Measurements from ENCODE around the gene GPR155. TPM values are rescaled to one million over a fixed set of nuclear protein-coding genes. Genes with fewer than 3 reads are reported as not detected.

The GPR155 gene
- total and polyA plus RNA-seq, 9 of the 15 experiments (the other 6 are each of a cell fraction or from before 2014, with no cell fraction given) = 0.04 to 0.40 (median 0.11) TPM; not detected in 1

DNA sequence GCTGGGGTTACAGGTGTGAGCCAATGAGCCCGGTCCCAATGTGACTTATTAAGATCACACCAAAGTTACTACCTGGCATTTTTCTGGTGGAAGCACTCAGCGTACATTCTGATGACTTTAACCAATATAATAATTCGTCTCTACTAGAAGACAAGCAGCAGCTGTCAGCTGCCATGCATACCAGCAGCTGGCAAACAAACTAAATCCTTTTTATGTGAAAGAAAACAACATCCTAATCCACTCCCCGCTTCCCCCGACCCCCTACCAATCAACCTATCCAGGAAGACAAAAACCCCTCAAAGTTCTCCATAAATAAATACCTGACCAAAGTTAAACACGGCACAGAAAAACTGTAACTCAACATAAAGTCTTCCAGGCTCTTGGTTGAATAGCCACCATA is 42.1 kb downstream of the GPR155 start:
- CTCF ChIA-PET (ENCODE audit: low intra/inter-chr PET ratio) = no interaction called here
- Histone ChIP-seq H3K4me1 (replicated peaks in 1 of 2; ENCODE audit: control insufficient read depth in 2 of 2, insufficient read depth in 2 of 2, low read length in 2 of 2) (no peaks in the 10 kb centered on the region), H3K27ac (ENCODE audit: extremely low read depth, low read depth, low read length) (no peak overlapping the region), H3K4me2 (ENCODE audit: insufficient read depth, low read length) (no peak overlapping the region), H3K36me3 (ENCODE audit: control insufficient read depth, insufficient read depth, low read length) (no peaks in the 10 kb centered on the region), H3K27me3 (ENCODE audit: control insufficient read depth in 2 of 2, insufficient read depth in 2 of 2, low read length in 2 of 2) (peaks cover 0 to 7% of the 10 kb centered on the region in 2 experiments; a peak in 2 of 5 replicates), H3K4me3 (no peak overlapping the region), H2AFZ (ENCODE audit: low read depth, low read length) (no peak overlapping the region), H3K9ac (ENCODE audit: insufficient read depth in 1 of 2, low read depth in 2 of 2, low read length in 2 of 2) (no peak overlapping the region), H3K79me2 (ENCODE audit: control insufficient read depth, insufficient read depth, low read length) (no peaks in the 10 kb centered on the region), H3K9me1 (ENCODE audit: control insufficient read depth, insufficient read depth, low read length) (no peaks in the 10 kb centered on the region), H4K20me1 (replicated peaks; ENCODE audit: control insufficient read depth, insufficient read depth, low read length) (no peaks in the 10 kb centered on the region), H3K9me3 (replicated peaks; ENCODE audit: control insufficient read depth, insufficient read depth, low read depth, low read length) (no peaks in the 10 kb centered on the region)
- ATAC-seq (no peak), DNase-seq (ENCODE audit: extremely low read depth in 1 of 4, low spot score in 3 of 4) (no peak), FAIRE-seq (no peak)
- POLR2A ChIA-PET = no interaction called here
- intact Hi-C loops (cut with micrococcal nuclease) = no loop called here
- WGBS (ENCODE audit: insufficient coverage, low coverage, missing lambda C conversion rate) = 5% methylated on average over 6 of the region's 6 CpGs
- in situ Hi-C loops (cut with MboI) = no loop called here
- BruUV-seq (replicated peaks) = no TSS peak
- TF ChIP-seq, protein P1, sequence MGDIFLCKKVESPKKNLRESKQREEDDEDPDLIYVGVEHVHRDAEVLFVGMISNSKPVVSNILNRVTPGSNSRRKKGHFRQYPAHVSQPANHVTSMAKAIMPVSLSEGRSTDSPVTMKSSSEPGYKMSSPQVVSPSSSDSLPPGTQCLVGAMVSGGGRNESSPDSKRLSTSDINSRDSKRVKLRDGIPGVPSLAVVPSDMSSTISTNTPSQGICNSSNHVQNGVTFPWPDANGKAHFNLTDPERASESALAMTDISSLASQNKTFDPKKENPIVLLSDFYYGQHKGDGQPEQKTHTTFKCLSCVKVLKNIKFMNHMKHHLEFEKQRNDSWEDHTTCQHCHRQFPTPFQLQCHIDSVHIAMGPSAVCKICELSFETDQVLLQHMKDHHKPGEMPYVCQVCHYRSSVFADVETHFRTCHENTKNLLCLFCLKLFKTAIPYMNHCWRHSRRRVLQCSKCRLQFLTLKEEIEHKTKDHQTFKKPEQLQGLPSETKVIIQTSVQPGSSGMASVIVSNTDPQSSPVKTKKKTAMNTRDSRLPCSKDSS (IDR thresholded peaks at IDR 0.05; ENCODE audit: low read depth, partially characterized antibody) = no peak
- TF ChIP-seq, protein P2, sequence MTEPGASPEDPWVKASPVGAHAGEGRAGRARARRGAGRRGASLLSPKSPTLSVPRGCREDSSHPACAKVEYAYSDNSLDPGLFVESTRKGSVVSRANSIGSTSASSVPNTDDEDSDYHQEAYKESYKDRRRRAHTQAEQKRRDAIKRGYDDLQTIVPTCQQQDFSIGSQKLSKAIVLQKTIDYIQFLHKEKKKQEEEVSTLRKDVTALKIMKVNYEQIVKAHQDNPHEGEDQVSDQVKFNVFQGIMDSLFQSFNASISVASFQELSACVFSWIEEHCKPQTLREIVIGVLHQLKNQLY (CRISPR knock-in tag; conservative IDR thresholded peaks at IDR 0.05) = no peak
- TF ChIP-seq ZNF764 (CRISPR knock-in tag; IDR thresholded peaks at IDR 0.05; ENCODE audit: low read depth) (no peak), RFX5 (IDR thresholded peaks at IDR 0.05; ENCODE audit: low read depth, low read length) (no peak), KAT7 (CRISPR knock-in tag; IDR thresholded peaks at IDR 0.05; ENCODE audit: borderline replicate concordance) (no peak)
- TF ChIP-seq, protein P3, sequence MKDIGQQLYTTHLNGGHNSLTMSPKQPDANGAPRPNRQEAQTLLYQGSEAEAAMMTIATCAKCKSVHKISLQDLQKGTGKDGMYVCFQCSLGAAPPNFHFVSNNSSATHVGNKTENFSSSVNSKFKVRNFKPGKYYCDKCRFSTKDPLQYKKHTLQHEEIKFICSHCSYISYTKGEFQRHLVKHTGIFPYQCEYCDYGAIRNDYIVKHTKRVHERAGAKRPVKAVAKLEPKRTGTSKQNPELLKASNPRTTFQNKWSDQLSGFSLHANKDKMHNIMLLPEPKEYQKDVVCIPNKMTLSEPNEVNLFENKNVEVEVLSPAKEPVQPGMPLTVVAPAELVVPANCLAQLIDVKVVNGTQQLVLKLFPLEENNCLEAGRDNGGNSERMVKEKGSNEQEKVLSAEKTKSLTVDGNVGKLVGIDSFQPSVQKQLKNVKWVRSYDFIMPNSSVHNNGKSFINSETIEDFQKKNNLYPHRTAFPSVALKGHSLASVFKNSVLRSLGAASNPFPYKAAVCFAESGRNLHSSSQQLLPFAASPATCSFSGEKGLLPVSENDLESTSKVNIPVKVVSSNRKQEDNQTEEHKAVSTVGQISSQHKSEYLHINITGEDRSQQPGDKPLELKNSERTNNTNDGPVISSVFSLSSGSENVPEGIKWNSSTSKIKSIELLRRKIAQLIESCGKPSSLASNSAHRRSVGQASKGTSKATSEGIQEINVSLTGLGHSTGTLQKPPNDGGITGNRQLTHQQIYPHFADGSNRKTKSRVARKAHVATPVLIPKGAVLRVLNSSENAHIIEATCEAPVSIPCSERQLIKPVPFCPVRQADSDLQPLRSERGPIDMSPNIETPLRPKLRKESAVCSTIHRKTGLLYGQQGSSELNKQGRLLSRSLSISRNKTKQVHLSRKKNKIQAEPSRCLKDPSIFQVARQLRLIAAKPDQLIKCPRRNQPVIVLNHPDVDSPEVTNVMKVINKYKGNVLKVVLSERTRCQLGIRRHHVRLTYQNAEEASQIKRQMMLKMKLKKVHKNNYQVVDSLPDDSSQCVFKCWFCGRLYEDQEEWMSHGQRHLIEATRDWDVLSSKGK (CRISPR knock-in tag; IDR thresholded peaks at IDR 0.05) = no peak
- TF ChIP-seq, protein P4, sequence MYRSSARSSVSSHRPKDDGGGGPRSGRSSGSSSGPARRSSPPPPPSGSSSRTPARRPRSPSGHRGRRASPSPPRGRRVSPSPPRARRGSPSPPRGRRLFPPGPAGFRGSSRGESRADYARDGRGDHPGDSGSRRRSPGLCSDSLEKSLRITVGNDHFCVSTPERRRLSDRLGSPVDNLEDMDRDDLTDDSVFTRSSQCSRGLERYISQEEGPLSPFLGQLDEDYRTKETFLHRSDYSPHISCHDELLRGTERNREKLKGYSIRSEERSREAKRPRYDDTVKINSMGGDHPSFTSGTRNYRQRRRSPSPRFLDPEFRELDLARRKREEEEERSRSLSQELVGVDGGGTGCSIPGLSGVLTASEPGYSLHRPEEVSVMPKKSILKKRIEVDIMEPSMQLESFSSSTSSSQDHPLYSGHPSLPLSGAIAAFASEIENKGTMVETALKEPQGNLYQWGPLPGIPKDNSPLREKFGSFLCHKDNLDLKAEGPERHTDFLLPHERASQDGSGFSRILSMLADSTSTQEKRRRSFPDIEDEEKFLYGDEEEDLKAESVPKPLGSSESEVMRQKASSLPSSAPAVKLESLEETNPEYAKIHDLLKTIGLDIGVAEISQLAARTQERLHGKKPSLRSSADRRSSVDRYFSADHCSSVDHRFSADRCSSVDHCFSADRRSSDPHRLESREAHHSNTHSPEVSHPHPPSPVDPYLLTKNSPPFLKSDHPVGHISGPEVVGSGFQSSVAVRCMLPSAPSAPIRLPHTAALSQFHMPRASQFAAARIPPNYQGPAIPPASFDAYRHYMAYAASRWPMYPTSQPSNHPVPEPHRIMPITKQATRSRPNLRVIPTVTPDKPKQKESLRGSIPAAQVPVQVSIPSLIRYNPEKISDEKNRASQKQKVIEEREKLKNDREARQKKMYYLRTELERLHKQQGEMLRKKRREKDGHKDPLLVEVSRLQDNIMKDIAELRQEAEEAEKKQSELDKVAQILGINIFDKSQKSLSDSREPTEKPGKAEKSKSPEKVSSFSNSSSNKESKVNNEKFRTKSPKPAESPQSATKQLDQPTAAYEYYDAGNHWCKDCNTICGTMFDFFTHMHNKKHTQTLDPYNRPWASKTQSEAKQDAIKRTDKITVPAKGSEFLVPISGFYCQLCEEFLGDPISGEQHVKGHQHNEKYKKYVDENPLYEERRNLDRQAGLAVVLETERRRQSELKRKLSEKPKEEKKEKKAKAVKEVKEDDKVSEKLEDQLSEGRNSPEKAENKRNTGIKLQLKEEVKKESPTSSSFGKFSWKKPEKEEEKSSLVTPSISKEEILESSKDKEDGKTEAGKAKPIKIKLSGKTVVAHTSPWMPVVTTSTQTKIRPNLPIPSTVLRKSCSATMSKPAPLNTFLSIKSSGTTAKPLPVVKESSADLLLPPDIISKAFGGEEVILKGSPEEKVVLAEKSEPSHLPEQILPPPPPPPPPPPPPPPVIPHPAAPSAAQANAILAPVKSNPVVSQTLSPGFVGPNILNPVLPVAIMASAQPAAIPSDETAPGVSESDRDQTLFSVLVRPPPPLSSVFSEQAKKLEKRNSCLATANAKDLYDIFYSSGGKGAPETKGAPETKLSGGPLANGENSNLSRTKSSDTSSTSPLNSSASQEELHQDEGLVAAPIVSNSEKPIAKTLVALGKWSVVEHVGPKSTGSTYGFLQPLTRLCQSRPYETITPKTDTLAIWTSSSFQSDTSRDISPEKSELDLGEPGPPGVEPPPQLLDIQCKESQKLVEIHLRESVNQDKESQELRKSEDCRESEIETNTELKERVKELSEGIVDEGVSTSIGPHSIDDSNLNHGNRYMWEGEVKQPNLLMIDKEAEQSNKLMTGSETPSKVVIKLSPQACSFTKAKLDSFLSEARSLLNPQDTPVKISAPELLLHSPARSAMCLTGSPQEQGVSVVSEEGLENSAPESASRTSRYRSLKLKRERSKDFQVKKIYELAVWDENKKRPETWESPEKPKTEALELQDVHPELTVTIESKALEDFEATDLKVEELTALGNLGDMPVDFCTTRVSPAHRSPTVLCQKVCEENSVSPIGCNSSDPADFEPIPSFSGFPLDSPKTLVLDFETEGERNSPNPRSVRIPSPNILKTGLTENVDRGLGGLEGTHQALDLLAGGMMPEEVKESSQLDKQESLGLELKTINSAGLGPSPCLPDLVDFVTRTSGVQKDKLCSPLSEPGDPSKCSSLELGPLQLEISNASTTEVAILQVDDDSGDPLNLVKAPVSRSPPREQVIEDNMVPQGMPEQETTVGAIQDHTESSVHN (IDR thresholded peaks at IDR 0.05; ENCODE audit: borderline replicate concordance in 1 of 2, low read depth in 1 of 2) = no peak

Data from K562 (cell line).